ENCODE measurements around the gene IL4I1. TPM values are rescaled to one million over a fixed set of nuclear protein-coding genes. Genes with fewer than 3 reads are reported as not detected.

The IL4I1 gene
- total and polyA plus RNA-seq, 2 of the 8 experiments (the other 6 are each of a cell fraction or from before 2014, with no cell fraction given): 0.41 to 0.76 TPM

DNA sequence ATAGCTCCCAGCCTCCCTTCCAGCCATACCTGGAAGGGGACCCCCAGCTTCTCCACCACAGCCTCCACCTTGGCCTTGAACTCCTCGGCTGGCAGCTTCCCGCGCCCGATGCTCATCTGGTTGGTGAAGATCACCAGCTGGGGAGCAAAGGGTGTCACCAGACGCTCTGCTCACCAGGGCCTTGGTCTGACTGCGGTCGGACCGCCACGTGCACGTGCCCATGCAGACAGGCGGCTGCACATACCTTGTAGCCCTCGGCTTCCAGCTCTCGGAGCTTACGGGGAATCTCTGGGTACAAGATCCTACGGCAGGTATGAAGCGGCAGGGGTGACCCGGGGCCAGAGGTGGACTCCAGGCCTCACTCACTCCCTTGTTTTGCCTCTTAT, 32.8 kb downstream of the IL4I1 start (continued):
- no peak for TF ChIP-seq BRCA1 (IDR thresholded peaks at IDR 0.05; ENCODE audit: low read depth, low read length)
- no peak for TF ChIP-seq KDM1A (IDR thresholded peaks at IDR 0.05; ENCODE audit: borderline replicate concordance, low read length)
- no peak for TF ChIP-seq NANOG (IDR thresholded peaks at IDR 0.05; ENCODE audit: insufficient read depth, low read depth, low read length, poor library complexity, severe bottlenecking)
- TF ChIP-seq BCL11A (IDR thresholded peaks at IDR 0.05; ENCODE audit: low read depth in 2 of 2, low read length in 2 of 2): no peak
- no peak for TF ChIP-seq SP1 (IDR thresholded peaks at IDR 0.05; ENCODE audit: low read depth, low read length)
- no peak for TF ChIP-seq CREB1 (IDR thresholded peaks at IDR 0.05)

All from H1 (cell line).